GM12878 (cell line): Measurements from ENCODE around the gene PSMG3. TPM values are rescaled to one million over a fixed set of nuclear protein-coding genes. Genes with fewer than 3 reads are reported as not detected.

Experiments
- ATAC-seq: fragments of 200-7000 bp; cut with Tn5 transposase; 3 replicates; pipeline ENCODE4 v1.9.1; 2020; ENCODE audit warnings: mild to moderate bottlenecking, moderate library complexity
- BruUV-seq: library from RNA; stranded (reverse); fragments of 400-500 nt; replicated peaks from 2 replicates; lab custom pipeline; 2021; lab: Mats Ljungman, UMichigan
- CTCF ChIA-PET: fragments of 300-600 bp; sonication (Branson Sonifier 250); formaldehyde crosslinking; extraction: SDS; loops from one replicate; lab custom pipeline; 2021; ENCODE audit warnings: inconsistent platforms; lab: Yijun Ruan, JAX
- POLR2A ChIA-PET: fragments of 350-600 bp; formaldehyde crosslinking; extraction: SDS; loops from one replicate; lab custom pipeline; 2021; ENCODE audit warnings: inconsistent platforms; lab: Charles Lee
- RAD21 ChIA-PET: fragments of 300-600 bp; sonication (Branson Sonifier 250); formaldehyde crosslinking; loops from one replicate; lab custom pipeline; 2023; ENCODE audit warnings: antibody characterized with exemption; ENCODE audit not compliant: unreplicated experiment; lab: Charles Lee
- SMC1A ChIA-PET: fragments of 300-600 bp; sonication (Branson Sonifier 250); formaldehyde crosslinking; loops from one replicate; lab custom pipeline; 2023; ENCODE audit not compliant: unreplicated experiment, uncharacterized antibody; lab: Charles Lee
- DNase-seq: peaks from one replicate; pipeline ENCODE4 v3.0.0-alpha.2; 2011; ENCODE audit warnings: low read depth, low spot score
- FAIRE-seq: peaks from 3 replicates; lab custom pipeline; 2011; peaks lifted over from hg19 to GRCh38; lab: Jason Lieb, UNC
- H2AFZ ChIP-seq: 2 replicates; pipeline ENCODE4 v1.6.0; 2011; ENCODE audit warnings: low read depth, low read length, control low read depth; ENCODE audit not compliant: control insufficient read depth
- H3K27ac ChIP-seq: 2 replicates; pipeline ENCODE4 v1.5.1; 2011; ENCODE audit warnings: control low read depth; ENCODE audit not compliant: control insufficient read depth, insufficient read depth
- H3K27me3 ChIP-seq, 2 experiments: replicated peaks in 1 of 2; 2 replicates each; pipeline versions ENCODE4 v1.6.0 to v1.6.1; 2011; ENCODE audit warnings: low read length in 1 of 2; ENCODE audit not compliant: control insufficient read depth in 2 of 2, insufficient read depth in 2 of 2
- H3K36me3 ChIP-seq, 2 experiments: 2 replicates each; pipeline ENCODE4 v1.5.1; 2011; ENCODE audit warnings: low read length in 1 of 2; ENCODE audit not compliant: control insufficient read depth in 2 of 2, insufficient read depth in 2 of 2
- H3K4me1 ChIP-seq: 2 replicates; pipeline ENCODE4 v1.6.1; 2011; ENCODE audit warnings: mild to moderate bottlenecking, low read length, moderate library complexity, mixed read lengths; ENCODE audit not compliant: control insufficient read depth, insufficient read depth
- H3K4me2 ChIP-seq: 2 replicates; pipeline ENCODE4 v1.6.0; 2011; ENCODE audit warnings: control low read depth; ENCODE audit not compliant: control insufficient read depth, insufficient read depth
- H3K4me3 ChIP-seq: fragments of 200-600 bp; sonication (generic); 2 replicates; pipeline ENCODE4 v1.5.1; 2016
- H3K79me2 ChIP-seq: 2 replicates; pipeline ENCODE4 v1.6.0; 2011; ENCODE audit warnings: low read length; ENCODE audit not compliant: control insufficient read depth, insufficient read depth
- H3K9ac ChIP-seq: 2 replicates; pipeline ENCODE4 v1.8.0; 2011; ENCODE audit warnings: low read length, control low read depth, mixed read lengths; ENCODE audit not compliant: control insufficient read depth, insufficient read depth
- H3K9me3 ChIP-seq: replicated peaks from 3 replicates; pipeline ENCODE4 v1.5.1; 2011; ENCODE audit warnings: mild to moderate bottlenecking, low read length; ENCODE audit not compliant: control insufficient read depth, insufficient read depth
- H4K20me1 ChIP-seq: 2 replicates; pipeline ENCODE4 v1.6.0; 2011; ENCODE audit not compliant: control insufficient read depth, insufficient read depth
- BACH1 ChIP-seq: fragments of 450-650 bp; IDR thresholded peaks from 2 replicates; pipeline ENCODE4 v1.6.1; 2017; ENCODE audit warnings: mild to moderate bottlenecking, borderline replicate concordance
- CEBPZ ChIP-seq: fragments of 150-350 bp; IDR thresholded peaks from 2 replicates; pipeline ENCODE4 v1.6.1; 2016; ENCODE audit warnings: low read depth, low read length
- FOS ChIP-seq: IDR thresholded peaks from 3 replicates; pipeline ENCODE4 v1.6.1; 2011; ENCODE audit warnings: borderline replicate concordance; ENCODE audit not compliant: insufficient read length; ENCODE audit errors: extremely low read depth
- NR2C2 ChIP-seq: IDR thresholded peaks from 2 replicates; pipeline ENCODE4 v1.6.1; 2011; ENCODE audit warnings: borderline replicate concordance, low read depth; ENCODE audit not compliant: control insufficient read depth, insufficient read length
- POLR2A ChIP-seq: IDR thresholded peaks from 2 replicates; pipeline ENCODE4 v1.6.1; 2011; ENCODE audit warnings: low read depth, mild to moderate bottlenecking, low read length
- RB1 ChIP-seq: fragments of 450-650 bp; formaldehyde crosslinking; IDR thresholded peaks from 2 replicates; pipeline ENCODE4 v1.6.1; 2017; ENCODE audit warnings: mild to moderate bottlenecking, borderline replicate concordance
- ZNF24 ChIP-seq: fragments of 450-650 bp; IDR thresholded peaks from 2 replicates; pipeline ENCODE4 v1.6.1; 2017; ENCODE audit warnings: antibody characterized with exemption, mild to moderate bottlenecking
- ZNF384 ChIP-seq: IDR thresholded peaks from 2 replicates; pipeline ENCODE4 v1.6.1; 2012; ENCODE audit warnings: low read depth, mild to moderate bottlenecking, low read length, improper control_type of control experiment, borderline replicate concordance
- WGBS: methylation state at CpG from one replicate; pipeline ENCODE4 v1.1.6; 2016; ENCODE audit warnings: low lambda C conversion rate; ENCODE audit not compliant: insufficient replicate concordance, insufficient coverage; ENCODE audit errors: missing lambda C conversion rate; 5-methylcytosine and 5-hydroxymethylcytosine counted together
- in situ Hi-C: fragments of 300-500 bp; cut with MboI; formaldehyde crosslinking; loops from 9 replicates; pipeline ENCODE4 v1.14.3; 2018; ENCODE audit warnings: mixed read lengths
- intact Hi-C: fragments of 100-400 bp; cut with micrococcal nuclease; formaldehyde crosslinking; loops from one replicate; pipeline ENCODE4 v1.14.2; 2022; ENCODE audit not compliant: unreplicated experiment
- polyA plus RNA-seq, 11 experiments: library from polyadenylated mRNA; depleted of rRNA in 4 of 11; unstranded in 6 of 11; stranded (reverse) in 5 of 11; fragments of >200 nt; fragmentation: Nextera tagmentation in 4 of 11; fragmentation: Illumina TruSeq in 1 of 11; extraction: Ambion mirVana in 4 of 11; extraction: Trizol in 1 of 11; gene quantifications; 1 replicate in 1 of 11; 2 replicates in 10 of 11; pipeline versions ENCODE4 v1.2.1 to v1.2.3, GENCODE V29; 2011 to 2016; ENCODE audit warnings: inconsistent platforms in 2 of 11, missing spikeins in 2 of 11, low read depth in 1 of 11
- total RNA-seq, 4 experiments: library from RNA; depleted of rRNA in 3 of 4; stranded (reverse); fragments of >200 nt in 3 of 4; fragmentation: Illumina TruSeq in 1 of 4; extraction: Trizol in 1 of 4; gene quantifications; 2 replicates each; pipeline versions ENCODE4 v1.2.1 to v1.2.3, GENCODE V29; 2013 to 2021

The PSMG3 gene
- total and polyA plus RNA-seq, 10 of the 15 experiments (the other 5 are each of a cell fraction or from before 2014, with no cell fraction given): 23.9 to 115 (median 60.6) TPM

GRCh38 chr7:1541431-1542162 is 28.2 kb downstream of the PSMG3 start:
- intact Hi-C loops (no loop called here), in situ Hi-C loops (no loop called here)
- Histone ChIP-seq H3K9me3 (no peaks in the 10 kb centered on the region), H3K27ac (no peak overlapping the region), H3K9ac (no peak overlapping the region), H4K20me1 (no peaks in the 10 kb centered on the region), H3K4me1 (no peaks in the 10 kb centered on the region), H3K79me2 (peaks cover 4% of the 10 kb centered on the region), H2AFZ (no peak overlapping the region), H3K4me3 (no peak overlapping the region), H3K36me3 (peaks cover 3 to 23% of the 10 kb centered on the region in 2 experiments; a peak in 3 of 4 replicates), H3K4me2 (no peak overlapping the region), H3K27me3 (no peaks in the 10 kb centered on the region)
- ATAC-seq (no peak), DNase-seq (no peak), FAIRE-seq (no peak)
- 95% methylated on average over 33 of the region's 33 CpGs for WGBS
- ChIA-PET SMC1A (no interaction called here), CTCF (no interaction called here), POLR2A (interaction anchor here (0.6 kb wide), 1 partner anchor 469 kb away, joined by 7 read pairs; no protein-coding TSS in a partner anchor), RAD21 (no interaction called here)
- TF ChIP-seq POLR2A (peak; percentile 1; the same call in 1 of the 2 replicates), ZNF24 (no peak), FOS (no peak), BACH1 (peak; percentile 21; the same call in 1 of the 2 replicates), NR2C2 (no peak), CEBPZ (no peak), RB1 (no peak), ZNF384 (no peak)
- TSS peak; percentile 34 for BruUV-seq
